ENCODE measurements around the gene SWAP70. TPM values are rescaled to one million over a fixed set of nuclear protein-coding genes. Genes with fewer than 3 reads are reported as not detected.
A peak's percentile ranks its signal among the peaks of the same experiment; 100 is the strongest.

SWAP70 gene
- polyA plus RNA-seq, 1 experiment = 24.6 TPM

- no peak for TF ChIP-seq CTCF (IDR thresholded peaks at IDR 0.05; ENCODE audit: low read depth, low read length)
- Histone ChIP-seq H3K27me3 (ENCODE audit: control insufficient read depth, insufficient read depth, low read length) (no peaks in the 10 kb centered on the region), H3K4me3 (ENCODE audit: low read depth, low read length) (no peak overlapping the region), H3K9me3 (ENCODE audit: control insufficient read depth, insufficient read depth, low read length) (no peaks in the 10 kb centered on the region), H3K27ac (ENCODE audit: low read depth, low read length) (peak overlapping the region; percentile 99)
- peak; percentile 90 for DNase-seq (ENCODE audit: low read depth, low spot score)
- POLR2A ChIA-PET = interaction anchor here (0.7 to 2.2 kb wide), 10 partner anchors 10 to 539 kb away, joined by 3 to 14 read pairs (median 4); partner anchors contain the start of genes ADM and SWAP70
- CTCF ChIA-PET = interaction anchor here (0.7 to 1.5 kb wide), 2 partner anchors 207 to 450 kb away, joined by 3 to 8 read pairs; no protein-coding TSS in a partner anchor
These were observed 101.6 kb downstream of the SWAP70 start for GRCh38 chr11:9765320-9766101.

GRCh38 chr11:9769621-9770020, 105.7 kb downstream of the SWAP70 start:
- ChIA-PET POLR2A (no interaction called here), CTCF (no interaction called here)
- H3K27ac ChIP-seq (ENCODE audit: low read depth, low read length) = no peak overlapping the region
- no peaks in the 10 kb centered on the region for H3K9me3 ChIP-seq (ENCODE audit: control insufficient read depth, insufficient read depth, low read length)
- H3K4me3 ChIP-seq (ENCODE audit: low read depth, low read length) = no peak overlapping the region
- no peak for DNase-seq (ENCODE audit: low read depth, low spot score)
- TF ChIP-seq CTCF (IDR thresholded peaks at IDR 0.05; ENCODE audit: low read depth, low read length) = no peak
- H3K27me3 ChIP-seq (ENCODE audit: control insufficient read depth, insufficient read depth, low read length) = no peaks in the 10 kb centered on the region

- no peak for TF ChIP-seq CTCF (IDR thresholded peaks at IDR 0.05; ENCODE audit: low read depth, low read length)
- Histone ChIP-seq H3K27ac (ENCODE audit: low read depth, low read length) (no peak overlapping the region), H3K4me3 (ENCODE audit: low read depth, low read length) (no peak overlapping the region), H3K27me3 (ENCODE audit: control insufficient read depth, insufficient read depth, low read length) (no peaks in the 10 kb centered on the region), H3K9me3 (ENCODE audit: control insufficient read depth, insufficient read depth, low read length) (no peaks in the 10 kb centered on the region)
- ChIA-PET CTCF (no interaction called here), POLR2A (no interaction called here)
- DNase-seq (ENCODE audit: low read depth, low spot score) = no peak
These were observed 107.2 kb downstream of the SWAP70 start for GRCh38 chr11:9771071-9771511.

- H3K4me3 ChIP-seq (ENCODE audit: low read depth, low read length) = no peak overlapping the region
- no peak for TF ChIP-seq CTCF (IDR thresholded peaks at IDR 0.05; ENCODE audit: low read depth, low read length)
- H3K9me3 ChIP-seq (ENCODE audit: control insufficient read depth, insufficient read depth, low read length) = no peaks in the 10 kb centered on the region
- POLR2A ChIA-PET = no interaction called here
- no peak overlapping the region for H3K27ac ChIP-seq (ENCODE audit: low read depth, low read length)
- DNase-seq (ENCODE audit: low read depth, low spot score) = no peak
- H3K27me3 ChIP-seq (ENCODE audit: control insufficient read depth, insufficient read depth, low read length) = no peaks in the 10 kb centered on the region
- CTCF ChIA-PET = interaction anchor here (1.1 kb wide), 1 partner anchor 14 kb away, joined by 3 read pairs; no protein-coding TSS in a partner anchor
These were observed 108.3 kb downstream of the SWAP70 start for GRCh38 chr11:9772218-9772617.

GRCh38 chr11:9773524-9773923, 109.6 kb downstream of the SWAP70 start:
- peak overlapping the region; percentile 42 for H3K27ac ChIP-seq (ENCODE audit: low read depth, low read length)
- TF ChIP-seq CTCF (IDR thresholded peaks at IDR 0.05; ENCODE audit: low read depth, low read length) = no peak
- DNase-seq (ENCODE audit: low read depth, low spot score) = no peak
- H3K27me3 ChIP-seq (ENCODE audit: control insufficient read depth, insufficient read depth, low read length) = no peaks in the 10 kb centered on the region
- CTCF ChIA-PET = no interaction called here
- no peak overlapping the region for H3K4me3 ChIP-seq (ENCODE audit: low read depth, low read length)
- no peaks in the 10 kb centered on the region for H3K9me3 ChIP-seq (ENCODE audit: control insufficient read depth, insufficient read depth, low read length)
- POLR2A ChIA-PET = no interaction called here

Data from AG04450 (cell line).